SK-N-MC (cell line): ENCODE measurements around the gene TMEM92.
"Not testable (repeated sequence)": the region's sequence is repeated elsewhere in the genome, so short reads cannot be mapped to it uniquely, and the experiment has no call there.

ENCODE experiments used
- EZH2 ChIP-seq: fragments of 200-600 bp; sonication (generic); IDR thresholded peaks from one replicate; pipeline ENCODE4 v1.6.1; 2017; ENCODE audit warnings: antibody characterized with exemption
- FOXP2 ChIP-seq: optimal IDR thresholded peaks from 2 replicates; pipeline ENCODE3; 2011; ENCODE audit warnings: mild to moderate bottlenecking, moderate library complexity; ENCODE audit not compliant: insufficient read depth; ENCODE audit errors: extremely low read length, control extremely low read depth
- POLR2AphosphoS5 ChIP-seq: IDR thresholded peaks from 2 replicates; pipeline ENCODE4 v1.6.1; 2012; ENCODE audit warnings: mild to moderate bottlenecking, low read depth, low read length, borderline replicate concordance

DNA sequence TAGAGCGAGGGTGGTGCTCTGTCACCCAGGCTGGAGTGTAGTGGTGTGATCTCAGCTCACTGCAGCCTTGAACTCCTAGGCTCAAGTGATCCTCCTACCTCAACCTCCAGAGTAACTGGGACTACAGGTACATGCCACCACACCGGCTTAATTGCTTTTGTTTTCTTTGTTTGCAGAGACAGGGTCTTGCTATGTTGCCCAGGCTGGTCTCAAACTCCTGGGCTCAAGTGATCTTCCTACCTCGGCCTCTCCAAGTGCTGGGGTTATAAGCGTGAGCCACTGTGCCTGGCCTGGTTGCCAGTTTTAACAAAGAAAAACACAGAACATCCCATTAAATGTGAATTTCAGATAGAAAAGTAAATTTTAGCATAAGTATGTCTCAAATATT, 2.9 kb upstream of the TMEM92 start:
- TF ChIP-seq EZH2, POLR2AphosphoS5, FOXP2: not testable (repeated sequence)
